ENCODE measurements around the gene INTS1.
"Not testable (repeated sequence)": the region's sequence is repeated elsewhere in the genome, so short reads cannot be mapped to it uniquely, and the experiment has no call there.

- TF ChIP-seq, protein P1, sequence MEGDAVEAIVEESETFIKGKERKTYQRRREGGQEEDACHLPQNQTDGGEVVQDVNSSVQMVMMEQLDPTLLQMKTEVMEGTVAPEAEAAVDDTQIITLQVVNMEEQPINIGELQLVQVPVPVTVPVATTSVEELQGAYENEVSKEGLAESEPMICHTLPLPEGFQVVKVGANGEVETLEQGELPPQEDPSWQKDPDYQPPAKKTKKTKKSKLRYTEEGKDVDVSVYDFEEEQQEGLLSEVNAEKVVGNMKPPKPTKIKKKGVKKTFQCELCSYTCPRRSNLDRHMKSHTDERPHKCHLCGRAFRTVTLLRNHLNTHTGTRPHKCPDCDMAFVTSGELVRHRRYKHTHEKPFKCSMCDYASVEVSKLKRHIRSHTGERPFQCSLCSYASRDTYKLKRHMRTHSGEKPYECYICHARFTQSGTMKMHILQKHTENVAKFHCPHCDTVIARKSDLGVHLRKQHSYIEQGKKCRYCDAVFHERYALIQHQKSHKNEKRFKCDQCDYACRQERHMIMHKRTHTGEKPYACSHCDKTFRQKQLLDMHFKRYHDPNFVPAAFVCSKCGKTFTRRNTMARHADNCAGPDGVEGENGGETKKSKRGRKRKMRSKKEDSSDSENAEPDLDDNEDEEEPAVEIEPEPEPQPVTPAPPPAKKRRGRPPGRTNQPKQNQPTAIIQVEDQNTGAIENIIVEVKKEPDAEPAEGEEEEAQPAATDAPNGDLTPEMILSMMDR (IDR thresholded peaks at IDR 0.05; ENCODE audit: low read length), result not testable (repeated sequence)
- TF ChIP-seq EZH2 (IDR thresholded peaks at IDR 0.05; ENCODE audit: borderline replicate concordance, low read length), result not testable (repeated sequence)
These were observed 15.2 kb upstream of the INTS1 start for GRCh38 chr7:1519322-1519922.

All from OCI-LY1 (cell line).